GM23338 (cell line): ENCODE measurements around the gene SYNRG.
"Not testable (repeated sequence)": the region's sequence is repeated elsewhere in the genome, so short reads cannot be mapped to it uniquely, and the experiment has no call there.

Experiments used
- CTCF ChIP-seq, 2 experiments: fragments of 200-600 bp in 1 of 2; sonication (generic) in 1 of 2; conservative IDR thresholded peaks; 2 replicates each; pipeline versions ENCODE4 v1.5.1 to v1.6.1; 2016 to 2017; ENCODE audit warnings: antibody characterized with exemption in 2 of 2, low read depth in 2 of 2, mild to moderate bottlenecking in 2 of 2, moderate library complexity in 1 of 2
- ETS1 ChIP-seq: IDR thresholded peaks from 2 replicates; pipeline ENCODE4 v1.6.1; 2016; ENCODE audit warnings: antibody characterized with exemption
- POLR2AphosphoS5 ChIP-seq: IDR thresholded peaks from 2 replicates; pipeline ENCODE4 v1.6.1; 2016; ENCODE audit warnings: antibody characterized with exemption, low read depth

- TF ChIP-seq ETS1; CTCF (conservative IDR thresholded peaks at IDR 0.05; ENCODE audit: low read depth in 2 of 2); POLR2AphosphoS5: not testable (repeated sequence)
Observed at GRCh38 chr17:37511642-37512041, 97.6 kb downstream of the SYNRG start.
